Mesangial cell (primary cell): Measurements from ENCODE around the gene N4BP3. TPM values are rescaled to one million over a fixed set of nuclear protein-coding genes. Genes with fewer than 3 reads are reported as not detected.

Experiments
- total RNA-seq: library from RNA; depleted of rRNA; stranded (reverse); fragments of >200 nt; gene quantifications from 2 replicates; pipeline ENCODE4 v1.2.3, GENCODE V29; 2015

N4BP3 gene, protein sequence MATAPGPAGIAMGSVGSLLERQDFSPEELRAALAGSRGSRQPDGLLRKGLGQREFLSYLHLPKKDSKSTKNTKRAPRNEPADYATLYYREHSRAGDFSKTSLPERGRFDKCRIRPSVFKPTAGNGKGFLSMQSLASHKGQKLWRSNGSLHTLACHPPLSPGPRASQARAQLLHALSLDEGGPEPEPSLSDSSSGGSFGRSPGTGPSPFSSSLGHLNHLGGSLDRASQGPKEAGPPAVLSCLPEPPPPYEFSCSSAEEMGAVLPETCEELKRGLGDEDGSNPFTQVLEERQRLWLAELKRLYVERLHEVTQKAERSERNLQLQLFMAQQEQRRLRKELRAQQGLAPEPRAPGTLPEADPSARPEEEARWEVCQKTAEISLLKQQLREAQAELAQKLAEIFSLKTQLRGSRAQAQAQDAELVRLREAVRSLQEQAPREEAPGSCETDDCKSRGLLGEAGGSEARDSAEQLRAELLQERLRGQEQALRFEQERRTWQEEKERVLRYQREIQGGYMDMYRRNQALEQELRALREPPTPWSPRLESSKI
- 1.3 and 1.8 TPM in 2 replicates for total RNA-seq

GRCh38 chr5:178113141-178113787, at the start of gene N4BP3:
Gene N4BP3, plus strand, starts transcription at chr5:178113532. Its CDS starts 6,052 bp downstream, at chr5:178119584.

DNA sequence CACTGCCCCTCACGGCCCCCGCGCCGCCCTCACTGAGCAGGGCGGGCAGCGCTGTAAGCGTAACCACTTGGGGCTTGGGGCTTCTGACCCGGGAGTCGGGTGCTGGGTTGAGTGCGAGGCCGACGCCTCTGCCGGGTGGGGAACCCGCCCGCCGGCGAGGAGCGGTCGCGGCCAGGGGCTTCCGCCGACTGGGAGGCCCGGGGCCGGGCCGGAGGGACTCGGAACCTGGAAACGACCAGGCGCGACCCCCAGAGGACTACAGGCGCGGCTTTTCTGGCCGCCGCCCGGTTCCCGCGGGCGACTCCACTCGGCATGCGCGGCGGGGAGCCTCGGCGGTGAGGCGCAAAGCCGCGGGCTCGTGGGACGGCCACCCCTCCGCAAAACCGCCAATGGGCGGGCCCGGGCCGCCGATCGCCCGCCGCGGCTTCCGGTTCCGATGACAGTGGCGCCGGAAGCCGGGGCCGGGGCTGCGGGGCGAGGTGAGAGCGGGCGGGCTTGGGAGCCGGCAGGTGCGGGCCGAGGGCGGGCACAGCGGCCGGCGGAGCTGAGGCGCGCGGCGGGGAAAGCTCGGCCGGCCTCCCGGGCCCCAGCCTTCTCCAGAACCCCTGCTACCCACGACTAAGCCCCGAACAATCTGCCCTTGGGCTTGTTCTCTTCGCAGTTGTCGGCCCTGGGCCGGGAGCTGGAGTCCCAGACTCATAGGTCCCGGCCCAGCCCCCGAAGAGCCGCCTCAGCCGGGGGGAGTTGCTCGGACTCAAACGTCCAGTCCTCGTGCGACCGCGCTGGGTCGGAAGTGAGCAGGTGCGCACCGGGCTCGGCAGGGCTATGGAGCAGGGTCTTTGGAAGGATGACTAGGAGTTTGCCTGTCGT, 17.5 kb downstream of the N4BP3 start, which contains the start of gene RMND5B:
RMND5B (plus strand) TSS at position 439 of the 870 bp plus-strand sequence. CDS start 7,106 bp downstream, outside the sequence.

DNA sequence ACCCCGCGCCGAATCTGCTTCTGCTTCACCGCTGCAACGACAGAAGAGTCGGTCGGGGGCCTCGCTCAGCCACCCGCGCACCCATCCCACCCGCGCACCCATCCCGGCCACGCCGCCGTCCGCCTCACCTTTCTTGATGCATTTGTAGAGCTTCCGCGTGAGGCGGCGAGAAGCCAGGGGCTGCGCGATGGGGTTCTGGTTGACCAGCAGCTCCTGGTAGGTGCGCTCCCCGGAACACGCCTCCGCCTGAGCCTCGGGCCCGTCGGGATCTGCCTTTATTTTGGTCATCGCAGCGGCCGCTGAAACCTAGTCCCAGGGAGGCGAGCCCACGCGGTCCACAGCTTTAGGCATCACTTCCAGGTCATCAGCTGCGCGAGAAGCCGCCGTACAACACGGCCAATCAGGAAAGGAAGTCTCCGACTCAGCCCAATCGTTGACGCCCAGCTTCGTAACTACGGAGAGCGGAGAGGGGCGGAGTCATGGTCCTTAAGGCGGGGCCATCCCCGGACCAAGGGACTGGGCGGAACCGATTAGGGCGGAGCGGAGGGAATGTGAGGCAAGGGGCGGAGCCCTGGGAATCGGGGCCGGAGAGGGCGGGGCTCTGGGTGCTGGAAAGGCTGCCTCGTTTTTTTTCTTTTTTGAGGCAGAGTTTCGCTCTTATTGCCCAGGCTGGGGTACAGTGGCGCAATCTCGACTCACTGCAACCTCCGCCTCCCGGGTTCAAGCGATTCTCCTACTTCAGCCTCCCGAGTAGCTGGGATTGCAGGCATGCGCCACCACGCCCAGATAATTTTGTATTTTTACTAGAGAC, 40.4 kb downstream of the N4BP3 start, which contains the start of gene NHP2:
NHP2 (minus strand) TSS at position 356 of the 811 bp plus-strand sequence; CDS start at position 288, 68 bp downstream.

Other genes starting within 250 kb of the N4BP3 start
- not detected in 2 replicates for gene PROP1, start 117.3 kb upstream of the N4BP3 start, total RNA-seq
- gene RMND5B, start 17.5 kb downstream of the N4BP3 start, total RNA-seq = 17.2 and 17.3 TPM in 2 replicates
- gene NHP2, start 40.4 kb downstream of the N4BP3 start, total RNA-seq = 204 and 400 TPM in 2 replicates
- gene GMCL2, start 73.8 kb downstream of the N4BP3 start, total RNA-seq = not detected in 2 replicates
- gene HNRNPAB, start 91.0 kb downstream of the N4BP3 start, total RNA-seq = 79.9 and 175 TPM in 2 replicates
- gene PHYKPL, start 119.3 kb downstream of the N4BP3 start, total RNA-seq = 21.5 and 54.4 TPM in 2 replicates